Measurements from ENCODE around the gene ST6GALNAC3. TPM values are rescaled to one million over a fixed set of nuclear protein-coding genes. Genes with fewer than 3 reads are reported as not detected.

The ST6GALNAC3 gene
- total RNA-seq, 2 donors from 2014 or later: 6.3 to 7.6 TPM

DNA sequence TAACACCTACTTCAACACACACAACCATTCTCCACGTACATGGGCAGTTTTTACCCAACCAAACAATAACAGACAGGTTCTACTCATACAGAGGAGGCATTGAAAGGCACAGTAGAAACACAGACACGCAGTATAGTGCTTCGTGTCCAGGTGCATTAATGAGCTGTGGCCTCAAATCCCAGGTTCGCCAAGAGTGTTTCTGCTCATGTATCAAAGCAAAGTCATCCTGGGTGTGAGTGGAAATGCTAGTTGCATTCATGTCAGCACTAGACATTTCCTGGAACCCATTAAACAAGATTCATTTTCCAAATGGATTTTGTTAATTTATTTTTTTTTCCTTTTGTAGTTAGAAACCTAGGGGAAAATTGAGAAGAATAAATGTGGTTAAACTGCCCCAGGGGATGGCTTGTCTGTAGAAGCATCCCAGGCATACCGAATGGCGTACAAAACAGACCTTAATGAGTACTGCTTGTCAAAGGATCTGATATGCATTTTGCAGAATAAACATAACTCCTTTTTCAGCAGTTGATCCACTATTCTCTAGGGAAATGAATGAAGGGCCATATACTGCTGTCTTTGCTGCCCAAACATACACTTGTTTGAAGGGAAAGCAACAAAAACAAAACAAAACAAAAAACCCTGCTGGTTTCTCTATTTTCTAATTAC lies 494.2 kb downstream of the ST6GALNAC3 start:
- Histone ChIP-seq H3K4me1 (ENCODE audit: control insufficient read depth, insufficient read depth, low read length) (no peaks in the 10 kb centered on the region), H3K27me3 (ENCODE audit: control insufficient read depth, insufficient read depth, low read length, poor library complexity, severe bottlenecking) (no peaks in the 10 kb centered on the region), H3K27ac (ENCODE audit: low read depth, low read length) (no peak overlapping the region), H3K36me3 (ENCODE audit: control insufficient read depth, insufficient read depth, low read length) (no peaks in the 10 kb centered on the region), H3K9ac (ENCODE audit: extremely low read depth, low read length, poor library complexity, severe bottlenecking) (no peak overlapping the region), H3K4me3 (ENCODE audit: low read length) (no peak overlapping the region), H3K9me3 (ENCODE audit: control insufficient read depth, low read length) (no peaks in the 10 kb centered on the region)
- no peaks in the 10 kb centered on the region for H3K27me3 Mint-ChIP-seq (ENCODE audit: insufficient read depth)
- 92% methylated on average over 3 to 6 of the region's 6 CpGs for WGBS, 2 experiments (ENCODE audit: insufficient coverage in 1 of 2, insufficient read length in 1 of 2)
- H3K4me1 Mint-ChIP-seq: peaks cover 6% of the 10 kb centered on the region
- TF ChIP-seq, protein P1, sequence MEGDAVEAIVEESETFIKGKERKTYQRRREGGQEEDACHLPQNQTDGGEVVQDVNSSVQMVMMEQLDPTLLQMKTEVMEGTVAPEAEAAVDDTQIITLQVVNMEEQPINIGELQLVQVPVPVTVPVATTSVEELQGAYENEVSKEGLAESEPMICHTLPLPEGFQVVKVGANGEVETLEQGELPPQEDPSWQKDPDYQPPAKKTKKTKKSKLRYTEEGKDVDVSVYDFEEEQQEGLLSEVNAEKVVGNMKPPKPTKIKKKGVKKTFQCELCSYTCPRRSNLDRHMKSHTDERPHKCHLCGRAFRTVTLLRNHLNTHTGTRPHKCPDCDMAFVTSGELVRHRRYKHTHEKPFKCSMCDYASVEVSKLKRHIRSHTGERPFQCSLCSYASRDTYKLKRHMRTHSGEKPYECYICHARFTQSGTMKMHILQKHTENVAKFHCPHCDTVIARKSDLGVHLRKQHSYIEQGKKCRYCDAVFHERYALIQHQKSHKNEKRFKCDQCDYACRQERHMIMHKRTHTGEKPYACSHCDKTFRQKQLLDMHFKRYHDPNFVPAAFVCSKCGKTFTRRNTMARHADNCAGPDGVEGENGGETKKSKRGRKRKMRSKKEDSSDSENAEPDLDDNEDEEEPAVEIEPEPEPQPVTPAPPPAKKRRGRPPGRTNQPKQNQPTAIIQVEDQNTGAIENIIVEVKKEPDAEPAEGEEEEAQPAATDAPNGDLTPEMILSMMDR (conservative IDR thresholded peaks at IDR 0.05): no peak
- no peak overlapping the region for H3K27ac Mint-ChIP-seq
- no peak overlapping the region for H3K4me3 Mint-ChIP-seq
- no peak for DNase-seq
- H3K9me3 Mint-ChIP-seq: no peaks in the 10 kb centered on the region
- no peaks in the 10 kb centered on the region for H3K36me3 Mint-ChIP-seq (ENCODE audit: low read depth)

DNA sequence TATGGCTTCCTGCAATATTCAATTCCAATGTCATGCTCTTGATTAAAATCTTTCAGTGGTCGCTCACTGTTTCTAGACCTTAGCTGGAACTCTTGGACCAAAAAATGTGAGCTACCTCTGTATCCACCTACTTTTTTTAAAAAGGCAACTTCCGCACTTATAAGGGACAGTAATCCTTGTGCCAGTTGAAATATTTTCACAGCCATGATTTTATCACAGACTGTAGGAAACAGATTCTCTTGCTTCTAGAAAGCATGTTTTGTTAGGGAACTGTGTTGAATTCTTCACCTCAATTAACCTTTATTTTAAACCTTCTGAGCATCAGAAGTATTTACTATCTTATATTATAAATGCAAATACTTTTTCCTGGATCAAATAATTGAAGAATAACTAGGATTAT lies 496.7 kb downstream of the ST6GALNAC3 start:
- no peak overlapping the region for H3K9ac ChIP-seq (ENCODE audit: extremely low read depth, low read length, poor library complexity, severe bottlenecking)
- Mint-ChIP-seq H3K9me3 (no peaks in the 10 kb centered on the region), H3K27me3 (ENCODE audit: insufficient read depth) (no peaks in the 10 kb centered on the region), H3K4me1 (no peaks in the 10 kb centered on the region), H3K4me3 (no peak overlapping the region), H3K27ac (no peak overlapping the region), H3K36me3 (ENCODE audit: low read depth) (no peaks in the 10 kb centered on the region)
- no peaks in the 10 kb centered on the region for H3K36me3 ChIP-seq (ENCODE audit: control insufficient read depth, insufficient read depth, low read length)
- H3K27me3 ChIP-seq (ENCODE audit: control insufficient read depth, insufficient read depth, low read length, poor library complexity, severe bottlenecking): no peaks in the 10 kb centered on the region
- TF ChIP-seq, protein P1 (conservative IDR thresholded peaks at IDR 0.05): no peak
- H3K4me1 ChIP-seq (ENCODE audit: control insufficient read depth, insufficient read depth, low read length): no peaks in the 10 kb centered on the region
- 92 to 100% methylated on average over 1 to 2 of the region's 2 CpGs for WGBS, 2 experiments (ENCODE audit: insufficient coverage in 1 of 2, insufficient read length in 1 of 2)
- DNase-seq: no peak
- no peaks in the 10 kb centered on the region for H3K9me3 ChIP-seq (ENCODE audit: control insufficient read depth, low read length)
- no peak overlapping the region for H3K27ac ChIP-seq (ENCODE audit: low read depth, low read length)
- H3K4me3 ChIP-seq (ENCODE audit: low read length): no peak overlapping the region

DNA sequence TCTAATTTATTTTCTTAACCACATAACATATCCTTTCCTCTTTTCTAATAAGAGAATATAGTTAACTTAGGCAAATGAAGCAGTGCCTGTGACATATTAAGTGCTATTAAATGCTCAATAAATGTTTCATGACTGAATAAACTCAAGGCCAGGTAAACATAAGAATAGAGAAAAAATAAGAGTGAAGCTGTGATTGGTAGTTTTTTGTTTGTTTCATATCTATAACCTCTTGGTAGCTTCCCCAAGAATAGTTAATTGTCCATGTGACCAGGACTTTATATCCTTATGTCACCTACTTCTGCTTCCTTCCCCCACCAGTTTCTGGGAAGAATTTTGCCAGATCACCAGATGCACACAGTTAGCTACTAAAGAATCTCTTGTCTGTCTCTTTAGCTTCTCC lies 497.7 kb downstream of the ST6GALNAC3 start:
- no peak overlapping the region for H3K4me3 ChIP-seq (ENCODE audit: low read length)
- TF ChIP-seq, protein P1 (conservative IDR thresholded peaks at IDR 0.05): no peak
- no peaks in the 10 kb centered on the region for H3K36me3 ChIP-seq (ENCODE audit: control insufficient read depth, insufficient read depth, low read length)
- H3K4me1 Mint-ChIP-seq: peaks cover 7% of the 10 kb centered on the region
- no peak overlapping the region for H3K9ac ChIP-seq (ENCODE audit: extremely low read depth, low read length, poor library complexity, severe bottlenecking)
- H3K4me3 Mint-ChIP-seq: no peak overlapping the region
- H3K27ac Mint-ChIP-seq: no peak overlapping the region
- no peak for DNase-seq
- no peak overlapping the region for H3K27ac ChIP-seq (ENCODE audit: low read depth, low read length)
- H3K27me3 Mint-ChIP-seq (ENCODE audit: insufficient read depth): no peaks in the 10 kb centered on the region
- H3K9me3 ChIP-seq (ENCODE audit: control insufficient read depth, low read length): no peaks in the 10 kb centered on the region
- H3K4me1 ChIP-seq (ENCODE audit: control insufficient read depth, insufficient read depth, low read length): no peaks in the 10 kb centered on the region
- no peaks in the 10 kb centered on the region for H3K27me3 ChIP-seq (ENCODE audit: control insufficient read depth, insufficient read depth, low read length, poor library complexity, severe bottlenecking)
- H3K36me3 Mint-ChIP-seq (ENCODE audit: low read depth): no peaks in the 10 kb centered on the region
- no peaks in the 10 kb centered on the region for H3K9me3 Mint-ChIP-seq
